K562 (cell line): Measurements from ENCODE around the gene SLK. TPM values are rescaled to one million over a fixed set of nuclear protein-coding genes. Genes with fewer than 3 reads are reported as not detected.
A peak's percentile ranks its signal among the peaks of the same experiment; 100 is the strongest.

Experiments used
- ATAC-seq: fragments of 200-7000 bp; cut with Tn5 transposase; 3 replicates; pipeline ENCODE4 v1.9.1; 2020; ENCODE audit warnings: moderate library complexity
- BruUV-seq: library from RNA; stranded (reverse); fragments of 400-500 nt; replicated peaks from 2 replicates; lab custom pipeline; 2021; lab: Mats Ljungman, UMichigan
- CTCF ChIA-PET: fragments of 300-600 bp; formaldehyde crosslinking; extraction: SDS; loops from one replicate; lab custom pipeline; 2021; ENCODE audit warnings: low intra/inter-chr PET ratio; lab: Yijun Ruan, JAX
- POLR2A ChIA-PET: fragments of 300-600, 350-650 bp; sonication (Branson Sonifier 250); formaldehyde crosslinking; extraction: SDS; loops from one replicate; lab custom pipeline; 2021; ENCODE audit warnings: antibody characterized with exemption, inconsistent platforms; lab: Yijun Ruan, JAX
- DNase-seq, 4 experiments: peaks; one replicate each; pipeline versions ENCODE4 v3.0.0 to v3.0.0-alpha.2; 2011 to 2018; ENCODE audit warnings: low spot score in 3 of 4, mixed read lengths in 3 of 4; ENCODE audit errors: extremely low read depth in 1 of 4
- FAIRE-seq: peaks from 2 replicates; lab custom pipeline; 2011; peaks lifted over from hg19 to GRCh38; lab: Jason Lieb, UNC
- H2AFZ ChIP-seq: 2 replicates; pipeline ENCODE4 v1.6.0; 2011; ENCODE audit warnings: low read depth, low read length, control low read depth, inconsistent platforms
- H3K27ac ChIP-seq: fragments of 200-600 bp; 3 replicates; pipeline ENCODE4 v1.8.0; 2011; ENCODE audit warnings: low read depth, mild to moderate bottlenecking, control low read depth, inconsistent platforms, low read length, moderate library complexity, mixed read lengths; ENCODE audit errors: extremely low read depth
- H3K27me3 ChIP-seq, 2 experiments: fragments of 300-600 bp in 1 of 2; 2 replicates in 1 of 2; 3 replicates in 1 of 2; pipeline versions ENCODE4 v1.6.0 to v1.8.0; 2011; ENCODE audit warnings: inconsistent platforms in 2 of 2, low read length in 2 of 2, mild to moderate bottlenecking in 1 of 2, mixed read lengths in 1 of 2, moderate library complexity in 1 of 2; ENCODE audit not compliant: control insufficient read depth in 2 of 2, insufficient read depth in 2 of 2
- H3K36me3 ChIP-seq: fragments of 300-600 bp; 3 replicates; pipeline ENCODE4 v1.8.0; 2011; ENCODE audit warnings: mild to moderate bottlenecking, low read length, inconsistent platforms; ENCODE audit not compliant: control insufficient read depth, insufficient read depth
- H3K4me1 ChIP-seq, 2 experiments: fragments of 200-600 bp in 1 of 2; replicated peaks in 1 of 2; 2 replicates in 1 of 2; 3 replicates in 1 of 2; pipeline versions ENCODE4 v1.5.1 to v1.8.0; 2011; ENCODE audit warnings: inconsistent platforms in 2 of 2, low read length in 2 of 2, mild to moderate bottlenecking in 1 of 2, mixed read lengths in 1 of 2, moderate library complexity in 1 of 2; ENCODE audit not compliant: control insufficient read depth in 2 of 2, insufficient read depth in 2 of 2
- H3K4me2 ChIP-seq: 2 replicates; pipeline ENCODE4 v1.6.1; 2011; ENCODE audit warnings: low read length, control low read depth, inconsistent platforms, mixed read lengths; ENCODE audit not compliant: insufficient read depth
- H3K4me3 ChIP-seq: fragments of 200-600 bp; sonication (generic), shearing (Covaris generic); 2 replicates; pipeline ENCODE4 v1.5.1; 2016; ENCODE audit warnings: control low read depth, inconsistent platforms
- H3K79me2 ChIP-seq: fragments of 200-600 bp; 3 replicates; pipeline ENCODE4 v1.8.0; 2011; ENCODE audit warnings: low read length, inconsistent platforms; ENCODE audit not compliant: control insufficient read depth, insufficient read depth
- H3K9ac ChIP-seq, 2 experiments: 2 replicates each; pipeline versions ENCODE4 v1.6.0 to v1.6.1; 2011; ENCODE audit warnings: low read depth in 2 of 2, low read length in 2 of 2, control low read depth in 1 of 2, inconsistent platforms in 1 of 2, mild to moderate bottlenecking in 1 of 2, mixed read lengths in 1 of 2; ENCODE audit not compliant: insufficient read depth in 1 of 2
- H3K9me1 ChIP-seq: one replicate; pipeline ENCODE4 v1.6.0; 2011; ENCODE audit warnings: inconsistent platforms, mild to moderate bottlenecking, low read length, moderate library complexity; ENCODE audit not compliant: control insufficient read depth, insufficient read depth
- H3K9me3 ChIP-seq: replicated peaks from 2 replicates; pipeline ENCODE4 v1.5.1; 2011; ENCODE audit warnings: low read depth, low read length, inconsistent platforms; ENCODE audit not compliant: control insufficient read depth, insufficient read depth
- H4K20me1 ChIP-seq: replicated peaks from 2 replicates; pipeline ENCODE4 v1.6.1; 2011; ENCODE audit warnings: low read length, inconsistent platforms, mixed read lengths; ENCODE audit not compliant: control insufficient read depth, insufficient read depth
- CEBPB ChIP-seq: fragments of 450-650 bp; IDR thresholded peaks from 2 replicates; pipeline ENCODE4 v1.6.1; 2016; ENCODE audit warnings: missing genetic modification characterization, missing compliant biosample characterization
- CEBPG ChIP-seq, 3 experiments: fragments of 200-800 bp in 1 of 3; sonication (Bioruptor generic) in 1 of 3; sonication (generic) in 1 of 3; formaldehyde crosslinking in 1 of 3; IDR thresholded peaks in 2 of 3; conservative IDR thresholded peaks in 1 of 3; 2 replicates each; pipeline versions ENCODE4 v1.6.1 to v1.8.0; 2016 to 2022; ENCODE audit warnings: missing compliant biosample characterization in 2 of 3, missing genetic modification characterization in 2 of 3, mild to moderate bottlenecking in 1 of 3, missing genetic modification reagents in 1 of 3
- CREM ChIP-seq: IDR thresholded peaks from 2 replicates; pipeline ENCODE4 v1.6.1; 2014; ENCODE audit warnings: antibody characterized with exemption, low read depth
- HDAC6 ChIP-seq: IDR thresholded peaks from 2 replicates; pipeline ENCODE4 v1.6.1; 2012; ENCODE audit warnings: low read depth, mild to moderate bottlenecking, control low read depth, inconsistent platforms, low read length, moderate library complexity
- KLF13 ChIP-seq: fragments of 450-650 bp; IDR thresholded peaks from 2 replicates; pipeline ENCODE4 v1.6.1; 2016; ENCODE audit warnings: missing genetic modification characterization, low read depth, mild to moderate bottlenecking, missing compliant biosample characterization, moderate library complexity, borderline replicate concordance
- MAFF ChIP-seq: IDR thresholded peaks from 2 replicates; pipeline ENCODE4 v1.6.1; 2012; ENCODE audit warnings: low read length, improper control_type of control experiment
- NR2C2 ChIP-seq, 2 experiments: fragments of 200-800 bp in 1 of 2; sonication (Bioruptor generic) in 1 of 2; sonication (generic) in 1 of 2; formaldehyde crosslinking in 1 of 2; IDR thresholded peaks; 2 replicates each; pipeline versions ENCODE4 v1.6.1 to v1.8.0; 2016 to 2022; ENCODE audit warnings: mild to moderate bottlenecking in 1 of 2, missing compliant biosample characterization in 1 of 2, missing genetic modification characterization in 1 of 2, missing genetic modification reagents in 1 of 2
- NR2F6 ChIP-seq: fragments of 450-650 bp; formaldehyde crosslinking; IDR thresholded peaks from 2 replicates; pipeline ENCODE4 v1.4.0; 2020; ENCODE audit warnings: mild to moderate bottlenecking
- PCBP2 ChIP-seq: fragments of 200-400 bp; formaldehyde crosslinking; IDR thresholded peaks from 2 replicates; pipeline ENCODE4 v1.6.1; 2018; ENCODE audit warnings: low read length, low read depth, mild to moderate bottlenecking, moderate library complexity; ENCODE audit not compliant: poor library complexity, severe bottlenecking
- SMAD3 ChIP-seq: fragments of 450-650 bp; formaldehyde crosslinking; conservative IDR thresholded peaks from 2 replicates; pipeline ENCODE4 v1.4.0; 2020; ENCODE audit warnings: mild to moderate bottlenecking
- SMAD4 ChIP-seq: fragments of 250-450 bp; sonication (Bioruptor Pico); conservative IDR thresholded peaks from 2 replicates; pipeline ENCODE4 v1.8.0; 2021; ENCODE audit warnings: inconsistent platforms, mild to moderate bottlenecking, moderate library complexity
- ZBTB17 ChIP-seq: fragments of 450-650 bp; formaldehyde crosslinking; IDR thresholded peaks from 2 replicates; pipeline ENCODE4 v1.4.0; 2020; ENCODE audit warnings: mild to moderate bottlenecking
- ZNF184 ChIP-seq: sonication (generic); formaldehyde crosslinking; IDR thresholded peaks from 2 replicates; pipeline ENCODE4 v1.5.0; 2020; ENCODE audit warnings: missing genetic modification reagents
- ZNF408 ChIP-seq: fragments of 250-450 bp; sonication (Bioruptor Pico); IDR thresholded peaks from 2 replicates; pipeline ENCODE4 v1.4.0; 2020; ENCODE audit warnings: low read depth, mild to moderate bottlenecking, moderate library complexity
- in situ Hi-C: fragments of 300-500 bp; cut with MboI; formaldehyde crosslinking; loops from 4 replicates; pipeline ENCODE4 v1.15.0; 2018; ENCODE audit warnings: inconsistent platforms, mixed read lengths
- intact Hi-C: fragments of 100-400 bp; cut with micrococcal nuclease; formaldehyde crosslinking; loops from 2 replicates; pipeline ENCODE4 v1.14.2; 2022
- polyA plus RNA-seq, 8 experiments: library from polyadenylated mRNA; depleted of rRNA in 4 of 8; stranded (reverse) in 5 of 8; unstranded in 3 of 8; fragments of >200 nt; fragmentation: Nextera tagmentation in 2 of 8; fragmentation: Illumina TruSeq in 1 of 8; extraction: Ambion mirVana in 2 of 8; extraction: Trizol in 1 of 8; gene quantifications; 2 replicates each; pipeline versions ENCODE4 v1.2.1 to v1.2.3, GENCODE V29; 2011 to 2014; ENCODE audit warnings: inconsistent platforms in 1 of 8, missing spikeins in 1 of 8
- total RNA-seq, 7 experiments: library from RNA; depleted of rRNA in 6 of 7; stranded (reverse); fragments of >200 nt in 6 of 7; fragmentation: Illumina TruSeq in 2 of 7; extraction: Trizol in 2 of 7; gene quantifications; 2 replicates each; pipeline versions ENCODE4 v1.2.1 to v1.2.3, GENCODE V29; 2011 to 2021; ENCODE audit warnings: low replicate concordance in 1 of 7
- TF ChIP-seq, protein P1 (sequence below): fragments of 250-450 bp; sonication (Bioruptor Pico); IDR thresholded peaks from 2 replicates; pipeline ENCODE4 v1.8.0; 2022; ENCODE audit warnings: inconsistent platforms
- TF ChIP-seq, protein P2 (sequence below): sonication (generic); formaldehyde crosslinking; IDR thresholded peaks from 2 replicates; pipeline ENCODE4 v1.8.0; 2022; ENCODE audit warnings: mild to moderate bottlenecking, missing genetic modification reagents

Gene SLK
- total and polyA plus RNA-seq, 9 of the 15 experiments (the other 6 are each of a cell fraction or from before 2014, with no cell fraction given): 8.2 to 40.0 (median 23.4) TPM

DNA sequence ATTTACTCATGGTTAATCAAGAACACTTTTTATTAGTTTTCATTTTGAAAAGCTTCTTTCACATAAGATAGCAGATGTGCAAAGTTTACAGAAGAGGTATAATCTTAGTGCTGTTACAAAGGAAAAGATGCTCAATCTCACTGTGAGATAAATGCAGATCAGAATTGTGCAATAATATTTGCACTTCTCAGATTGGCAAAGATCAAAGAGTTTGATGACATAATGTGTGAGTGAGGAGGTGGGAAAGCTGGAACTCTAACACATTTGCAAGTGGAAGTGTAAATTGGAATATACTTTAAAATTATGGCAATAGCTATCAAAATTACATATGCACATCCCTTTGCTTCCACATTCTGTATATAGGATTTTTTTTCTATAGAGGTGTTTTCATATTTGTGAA is 27.4 kb upstream of the SLK start:
- intact Hi-C loops: no loop called here
- POLR2A ChIA-PET: interaction anchor here (0.6 kb wide), 1 partner anchor 18 kb away, joined by 3 read pairs; no protein-coding TSS in a partner anchor

More for the DNA sequence above, 27.4 kb upstream of the SLK start:
- ATAC-seq (no peak), FAIRE-seq (no peak), DNase-seq (no peak)
- H4K20me1 ChIP-seq: no peaks in the 10 kb centered on the region
- H3K27ac ChIP-seq: no peak overlapping the region
- TF ChIP-seq SMAD4 (CRISPR knock-in tag) (no peak), ZNF408 (CRISPR knock-in tag) (no peak), ZBTB17 (CRISPR knock-in tag) (no peak), NR2C2 (CRISPR knock-in tag; IDR thresholded peaks at IDR 0.05) (no peak), NR2C2 (tag; IDR thresholded peaks at IDR 0.05) (no peak), ZNF184 (CRISPR knock-in tag) (no peak), HDAC6 (no peak), NR2F6 (CRISPR knock-in tag) (no peak), KLF13 (no peak), MAFF (no peak), PCBP2 (no peak), SMAD3 (CRISPR knock-in tag) (no peak), CREM (no peak), CEBPB (tag) (peak; percentile 69), CEBPG (CRISPR knock-in tag; IDR thresholded peaks at IDR 0.05) (no peak), CEBPG (tag; conservative IDR thresholded peaks at IDR 0.05 in 1 of 2, IDR thresholded peaks at IDR 0.05 in 1 of 2) (peak in 1 of 2 experiments; percentile 58; a peak in 3 of 4 replicates)
- TF ChIP-seq, protein P1, sequence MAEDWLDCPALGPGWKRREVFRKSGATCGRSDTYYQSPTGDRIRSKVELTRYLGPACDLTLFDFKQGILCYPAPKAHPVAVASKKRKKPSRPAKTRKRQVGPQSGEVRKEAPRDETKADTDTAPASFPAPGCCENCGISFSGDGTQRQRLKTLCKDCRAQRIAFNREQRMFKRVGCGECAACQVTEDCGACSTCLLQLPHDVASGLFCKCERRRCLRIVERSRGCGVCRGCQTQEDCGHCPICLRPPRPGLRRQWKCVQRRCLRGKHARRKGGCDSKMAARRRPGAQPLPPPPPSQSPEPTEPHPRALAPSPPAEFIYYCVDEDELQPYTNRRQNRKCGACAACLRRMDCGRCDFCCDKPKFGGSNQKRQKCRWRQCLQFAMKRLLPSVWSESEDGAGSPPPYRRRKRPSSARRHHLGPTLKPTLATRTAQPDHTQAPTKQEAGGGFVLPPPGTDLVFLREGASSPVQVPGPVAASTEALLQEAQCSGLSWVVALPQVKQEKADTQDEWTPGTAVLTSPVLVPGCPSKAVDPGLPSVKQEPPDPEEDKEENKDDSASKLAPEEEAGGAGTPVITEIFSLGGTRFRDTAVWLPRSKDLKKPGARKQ (CRISPR knock-in tag): no peak
- TF ChIP-seq, protein P2, sequence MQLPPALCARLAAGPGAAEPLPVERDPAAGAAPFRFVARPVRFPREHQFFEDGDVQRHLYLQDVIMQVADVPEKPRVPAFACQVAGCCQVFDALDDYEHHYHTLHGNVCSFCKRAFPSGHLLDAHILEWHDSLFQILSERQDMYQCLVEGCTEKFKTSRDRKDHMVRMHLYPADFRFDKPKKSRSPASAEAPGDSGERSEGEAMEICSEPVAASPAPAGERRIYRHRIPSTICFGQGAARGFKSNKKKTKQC (CRISPR knock-in tag): no peak
- peaks cover 0 to 3% of the 10 kb centered on the region in 2 experiments; a peak in 2 of 5 replicates for H3K4me1 ChIP-seq
- in situ Hi-C loops: no loop called here
- H2AFZ ChIP-seq: no peak overlapping the region
- H3K4me2 ChIP-seq: no peak overlapping the region
- no TSS peak for BruUV-seq
- H3K9ac ChIP-seq: no peak overlapping the region
- H3K79me2 ChIP-seq: no peaks in the 10 kb centered on the region
- no peaks in the 10 kb centered on the region for H3K9me1 ChIP-seq
- H3K4me3 ChIP-seq: no peak overlapping the region
- H3K27me3 ChIP-seq: peaks cover 0 to 6% of the 10 kb centered on the region in 2 experiments; a peak in 1 of 5 replicates
- H3K9me3 ChIP-seq: no peaks in the 10 kb centered on the region
- CTCF ChIA-PET: no interaction called here
- no peaks in the 10 kb centered on the region for H3K36me3 ChIP-seq
